HepG2 (cell line): Measurements from ENCODE around the gene ACOXL.

Experiments
- POLR2A ChIP-seq, 2 experiments: IDR thresholded peaks; 2 replicates each; pipeline ENCODE4 v1.6.1; 2011; ENCODE audit warnings: low read depth in 2 of 2, low read length in 2 of 2, mild to moderate bottlenecking in 1 of 2, moderate library complexity in 1 of 2; ENCODE audit not compliant: insufficient read depth in 1 of 2
- ZNF234 ChIP-seq: sonication (generic); formaldehyde crosslinking; conservative IDR thresholded peaks from 2 replicates; pipeline ENCODE4 v1.5.1; 2020; ENCODE audit warnings: mild to moderate bottlenecking, missing genetic modification reagents

DNA sequence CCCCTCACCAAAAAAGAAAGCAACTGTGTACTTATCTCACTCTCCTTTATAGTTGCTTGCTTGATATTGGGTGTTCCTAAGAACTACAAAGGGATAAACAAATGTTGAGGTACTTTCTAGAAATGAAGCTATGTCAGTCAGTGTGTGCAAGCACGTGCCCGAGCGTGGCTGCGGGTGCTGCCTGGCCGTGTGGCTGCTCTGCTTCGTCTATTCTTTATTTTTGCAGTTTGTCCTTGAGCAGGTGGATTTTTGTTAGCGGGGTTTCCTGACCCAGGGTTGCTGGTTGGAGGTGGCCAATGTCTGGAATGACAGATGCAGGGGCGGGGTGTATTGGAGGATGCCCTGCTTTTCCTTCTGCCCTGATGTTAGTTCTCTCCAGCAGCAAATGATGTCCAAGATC lies 62.6 kb downstream of the ACOXL start:
- TF ChIP-seq ZNF234 (CRISPR knock-in tag) (no peak), POLR2A (IDR thresholded peaks at IDR 0.05; ENCODE audit: insufficient read depth in 1 of 2, low read depth in 2 of 2, low read length in 2 of 2) (no peak)
